ENCODE results near the gene MORN1. TPM values are rescaled to one million over a fixed set of nuclear protein-coding genes. Genes with fewer than 3 reads are reported as not detected.
A peak's percentile ranks its signal among the peaks of the same experiment; 100 is the strongest.
"Not testable (repeated sequence)": the region's sequence is repeated elsewhere in the genome, so short reads cannot be mapped to it uniquely, and the experiment has no call there.

The MORN1 gene
- polyA plus RNA-seq, 2 donors, result 3.0 to 5.8 TPM

DNA sequence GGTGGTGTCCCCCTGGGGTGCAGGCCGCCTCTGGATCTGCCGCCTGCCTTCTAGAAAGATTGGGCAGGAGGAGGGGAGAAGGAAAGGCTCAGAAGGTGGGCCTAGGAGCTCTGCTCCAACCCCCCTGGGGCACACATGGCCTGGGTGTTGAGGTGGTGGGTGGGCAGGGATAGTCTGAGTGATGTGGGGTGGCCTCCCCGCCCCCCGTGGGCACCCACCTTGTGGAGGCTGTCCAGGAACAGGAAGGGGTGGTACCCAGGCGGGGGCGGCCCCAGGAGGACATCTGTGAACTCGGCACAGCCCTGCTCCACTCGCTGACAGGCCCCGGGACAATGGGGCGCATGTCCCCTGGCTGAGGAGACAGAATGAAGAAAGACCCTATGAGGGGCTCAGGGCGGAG, 54.9 kb downstream of the MORN1 start:
- Histone ChIP-seq H3K9me3 (ENCODE audit: control insufficient read depth in 2 of 2, insufficient read depth in 1 of 2, low read depth in 1 of 2, low read length in 1 of 2) (no peaks in the 10 kb centered on the region), H3K4me1 (ENCODE audit: control insufficient read depth in 2 of 2, insufficient read depth in 2 of 2, low read length in 1 of 2) (peaks cover 0 to 15% of the 10 kb centered on the region in 2 donors), H3K27me3 (ENCODE audit: control insufficient read depth in 1 of 2, insufficient read depth in 2 of 2, low read length in 2 of 2) (no peaks in the 10 kb centered on the region), H3K4me3 (ENCODE audit: low read depth in 1 of 2, low read length in 2 of 2) (no peak overlapping the region), H3K36me3 (ENCODE audit: control insufficient read depth in 2 of 2, insufficient read depth in 2 of 2, low read length in 1 of 2) (no peaks in the 10 kb centered on the region), H3K27ac (ENCODE audit: low read depth in 2 of 2, low read length in 1 of 2) (no peak overlapping the region)
- WGBS, 2 donors, result 71 to 79% methylated on average over 11 of the region's 11 CpGs

DNA sequence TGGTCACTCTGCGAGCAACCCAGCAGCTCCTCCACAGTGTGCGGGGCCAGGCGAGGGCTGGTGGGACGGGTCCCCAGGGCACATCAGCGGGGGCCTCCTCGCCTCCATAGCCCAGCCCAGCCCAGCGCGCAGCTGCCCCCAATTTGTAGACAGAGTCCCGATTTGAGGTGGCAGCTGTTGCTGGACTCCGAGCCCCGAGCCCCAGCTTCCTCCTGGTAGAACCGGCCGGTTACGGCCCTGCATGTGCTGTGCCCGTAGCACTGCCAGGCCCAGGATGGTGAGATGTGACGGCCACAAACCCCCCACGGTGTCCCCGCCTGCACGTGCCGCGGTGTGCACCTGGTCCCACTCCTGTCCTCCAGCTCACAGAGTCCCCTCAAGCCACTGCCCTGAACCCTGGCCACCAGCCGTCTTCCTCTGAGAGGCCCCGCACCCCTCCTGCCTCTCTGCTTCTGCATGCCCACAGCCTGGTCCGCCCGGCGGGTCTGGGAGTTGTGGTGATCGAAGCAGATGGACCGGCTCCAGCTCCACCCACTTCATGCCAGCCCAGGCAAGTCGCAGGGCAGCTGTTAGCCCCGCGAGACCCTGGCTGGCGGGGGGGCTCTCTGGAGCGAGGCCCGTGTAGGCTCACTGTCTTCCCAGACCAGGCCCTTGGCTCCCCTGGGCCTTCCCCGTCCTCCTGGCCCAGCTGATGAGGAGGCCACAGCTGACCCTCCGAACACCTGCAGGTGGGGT, 55.5 kb downstream of the MORN1 start:
- Histone ChIP-seq H3K27ac (ENCODE audit: low read depth in 2 of 2, low read length in 1 of 2) (no peak overlapping the region), H3K4me3 (ENCODE audit: low read depth in 1 of 2, low read length in 2 of 2) (no peak overlapping the region), H3K27me3 (ENCODE audit: control insufficient read depth in 1 of 2, insufficient read depth in 2 of 2, low read length in 2 of 2) (no peaks in the 10 kb centered on the region), H3K36me3 (ENCODE audit: control insufficient read depth in 2 of 2, insufficient read depth in 2 of 2, low read length in 1 of 2) (no peaks in the 10 kb centered on the region), H3K9me3 (ENCODE audit: control insufficient read depth in 2 of 2, insufficient read depth in 1 of 2, low read depth in 1 of 2, low read length in 1 of 2) (no peaks in the 10 kb centered on the region), H3K4me1 (ENCODE audit: control insufficient read depth in 2 of 2, insufficient read depth in 2 of 2, low read length in 1 of 2) (peaks cover 3 to 15% of the 10 kb centered on the region in 2 donors)
- WGBS, 2 donors, result 62 to 71% methylated on average over 36 of the region's 36 CpGs

DNA sequence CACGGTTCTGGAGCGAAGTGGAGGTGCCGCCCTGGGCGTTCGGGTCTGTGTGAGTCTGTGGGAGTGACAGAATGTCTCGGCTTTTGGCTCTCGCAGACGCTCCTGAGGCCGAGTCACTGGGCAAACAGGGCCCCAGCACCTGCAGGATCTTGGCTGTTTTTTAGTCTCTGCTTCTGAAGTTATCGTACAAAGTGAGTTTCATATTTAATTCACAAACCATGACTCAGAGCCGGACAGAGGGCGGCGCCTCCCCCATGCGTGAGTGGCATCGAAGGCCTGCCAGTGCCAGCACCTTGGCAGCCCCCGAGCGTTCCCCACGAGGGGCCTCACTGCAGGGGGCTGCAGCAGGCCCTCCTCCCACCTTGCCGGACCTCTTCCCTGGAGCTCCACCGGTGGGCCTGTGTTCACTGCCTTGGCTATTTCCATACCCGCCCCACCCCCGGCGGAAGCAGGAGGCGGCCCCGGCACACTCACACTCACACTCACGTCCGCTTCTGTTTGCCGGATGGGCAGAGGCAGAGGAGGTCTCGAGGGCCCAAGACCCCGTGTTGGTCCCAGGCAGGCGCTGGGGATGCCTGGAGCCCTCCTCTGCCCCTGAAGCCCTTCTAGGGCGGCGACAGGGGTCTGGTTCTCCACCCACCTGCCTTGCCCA, 56.3 kb downstream of the MORN1 start:
- Histone ChIP-seq H3K9me3 (ENCODE audit: control insufficient read depth in 2 of 2, insufficient read depth in 1 of 2, low read depth in 1 of 2, low read length in 1 of 2) (peaks cover 0 to under 1% of the 10 kb centered on the region in 2 donors), H3K27ac (ENCODE audit: low read depth in 2 of 2, low read length in 1 of 2) (peak overlapping the region in 1 of 2 donors; percentile 34), H3K27me3 (ENCODE audit: control insufficient read depth in 1 of 2, insufficient read depth in 2 of 2, low read length in 2 of 2) (peaks cover 0 to under 1% of the 10 kb centered on the region in 2 donors), H3K4me1 (ENCODE audit: control insufficient read depth in 2 of 2, insufficient read depth in 2 of 2, low read length in 1 of 2) (peaks cover 3 to 19% of the 10 kb centered on the region in 2 donors), H3K4me3 (ENCODE audit: low read depth in 1 of 2, low read length in 2 of 2) (peak overlapping the region; percentile 9 to 24), H3K36me3 (ENCODE audit: control insufficient read depth in 2 of 2, insufficient read depth in 2 of 2, low read length in 1 of 2) (no peaks in the 10 kb centered on the region)
- 53 to 61% methylated on average over 33 of the region's 33 CpGs for WGBS, 2 donors

DNA sequence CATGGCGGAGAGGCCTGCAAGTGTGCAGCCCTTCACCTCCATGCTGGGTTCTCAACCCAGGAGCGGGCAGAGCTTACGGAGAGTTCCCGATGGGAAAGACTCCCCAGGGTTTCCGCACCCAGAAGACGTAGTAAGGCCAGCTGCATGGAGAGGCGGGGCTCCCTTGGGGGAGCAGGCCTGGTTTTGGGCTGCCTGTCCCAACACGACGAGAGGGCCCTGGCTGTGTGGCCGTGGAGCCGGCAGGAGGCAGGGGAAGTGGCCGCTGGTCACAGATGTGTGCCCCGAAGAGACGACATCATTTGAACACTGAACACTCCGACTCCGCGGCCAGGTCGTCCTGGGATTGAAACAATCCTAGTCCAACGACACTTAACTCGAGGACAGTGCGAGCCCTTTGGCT, 57.0 kb downstream of the MORN1 start:
- Histone ChIP-seq H3K9me3 (ENCODE audit: control insufficient read depth in 2 of 2, insufficient read depth in 1 of 2, low read depth in 1 of 2, low read length in 1 of 2) (peaks cover 0 to 2% of the 10 kb centered on the region in 2 donors), H3K36me3 (ENCODE audit: control insufficient read depth in 2 of 2, insufficient read depth in 2 of 2, low read length in 1 of 2) (no peaks in the 10 kb centered on the region), H3K4me3 (ENCODE audit: low read depth in 1 of 2, low read length in 2 of 2) (peak overlapping the region in 1 of 2 donors; percentile 9), H3K4me1 (ENCODE audit: control insufficient read depth in 2 of 2, insufficient read depth in 2 of 2, low read length in 1 of 2) (peaks cover 3 to 19% of the 10 kb centered on the region in 2 donors), H3K27me3 (ENCODE audit: control insufficient read depth in 1 of 2, insufficient read depth in 2 of 2, low read length in 2 of 2) (peaks cover 0 to 4% of the 10 kb centered on the region in 2 donors), H3K27ac (ENCODE audit: low read depth in 2 of 2, low read length in 1 of 2) (peak overlapping the region in 1 of 2 donors; percentile 34)
- 57 to 70% methylated on average over 21 of the region's 21 CpGs for WGBS, 2 donors

DNA sequence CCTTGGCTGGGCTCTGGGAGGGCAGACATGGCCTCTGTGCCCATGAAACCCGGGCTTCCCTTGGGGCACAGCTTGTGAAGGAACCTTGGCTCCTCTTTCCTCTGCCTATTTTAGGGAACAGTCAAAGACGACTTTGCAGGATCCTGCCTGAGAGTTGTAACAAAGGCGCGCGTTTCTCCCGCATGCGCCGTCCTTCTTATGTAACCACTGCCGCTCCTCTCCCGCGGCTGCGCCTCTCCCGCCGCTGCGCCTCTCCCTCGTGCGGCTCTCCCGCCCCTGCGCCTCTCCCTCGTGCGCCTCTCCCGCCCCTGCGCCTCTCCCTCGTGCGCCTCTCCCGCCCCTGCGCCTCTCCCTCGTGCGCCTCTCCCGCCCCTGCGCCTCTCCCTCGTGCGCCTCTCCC, 59.8 kb downstream of the MORN1 start:
- 90 to 92% methylated on average over 27 to 33 of the region's 33 CpGs for WGBS, 2 donors
- not testable (repeated sequence) for H3K4me3 ChIP-seq (ENCODE audit: low read depth in 1 of 2, low read length in 2 of 2); H3K9me3 ChIP-seq (ENCODE audit: control insufficient read depth in 2 of 2, insufficient read depth in 1 of 2, low read depth in 1 of 2, low read length in 1 of 2); H3K27me3 ChIP-seq (ENCODE audit: control insufficient read depth in 1 of 2, insufficient read depth in 2 of 2, low read length in 2 of 2); H3K36me3 ChIP-seq (ENCODE audit: control insufficient read depth in 2 of 2, insufficient read depth in 2 of 2, low read length in 1 of 2)
- H3K4me1 ChIP-seq (ENCODE audit: control insufficient read depth in 2 of 2, insufficient read depth in 2 of 2, low read length in 1 of 2), result peaks cover 3 to 19% of the 10 kb centered on the region in 2 donors
- peak overlapping the region in 1 of 2 donors; percentile 25 for H3K27ac ChIP-seq (ENCODE audit: low read depth in 2 of 2, low read length in 1 of 2)

DNA sequence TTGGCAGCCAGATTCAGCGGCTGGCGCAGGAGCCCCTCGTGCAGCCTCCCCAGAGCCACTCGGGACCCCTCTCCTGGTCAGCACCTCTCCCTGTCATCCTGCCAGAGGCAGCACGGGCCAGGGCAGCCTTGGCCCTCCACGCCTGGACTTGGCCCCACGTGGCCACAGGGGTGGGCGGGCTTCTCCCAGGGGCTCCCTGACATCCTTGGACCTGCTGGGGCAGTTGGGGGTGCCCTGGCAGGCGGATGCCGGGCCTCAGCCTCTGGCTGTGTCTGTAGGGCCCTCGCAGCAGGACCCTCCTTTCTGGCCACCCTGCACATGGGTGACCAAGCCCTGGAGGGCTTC, 60.2 kb downstream of the MORN1 start:
- no peaks in the 10 kb centered on the region for H3K36me3 ChIP-seq (ENCODE audit: control insufficient read depth in 2 of 2, insufficient read depth in 2 of 2, low read length in 1 of 2)
- no peak overlapping the region for H3K4me3 ChIP-seq (ENCODE audit: low read depth in 1 of 2, low read length in 2 of 2)
- peaks cover 0 to 4% of the 10 kb centered on the region in 2 donors for H3K27me3 ChIP-seq (ENCODE audit: control insufficient read depth in 1 of 2, insufficient read depth in 2 of 2, low read length in 2 of 2)
- peak overlapping the region in 1 of 2 donors; percentile 25 for H3K27ac ChIP-seq (ENCODE audit: low read depth in 2 of 2, low read length in 1 of 2)
- peaks cover 0 to 2% of the 10 kb centered on the region in 2 donors for H3K9me3 ChIP-seq (ENCODE audit: control insufficient read depth in 2 of 2, insufficient read depth in 1 of 2, low read depth in 1 of 2, low read length in 1 of 2)
- H3K4me1 ChIP-seq (ENCODE audit: control insufficient read depth in 2 of 2, insufficient read depth in 2 of 2, low read length in 1 of 2), result peaks cover 3 to 19% of the 10 kb centered on the region in 2 donors
- WGBS, 2 donors, result 56 to 58% methylated on average over 11 of the region's 11 CpGs

DNA sequence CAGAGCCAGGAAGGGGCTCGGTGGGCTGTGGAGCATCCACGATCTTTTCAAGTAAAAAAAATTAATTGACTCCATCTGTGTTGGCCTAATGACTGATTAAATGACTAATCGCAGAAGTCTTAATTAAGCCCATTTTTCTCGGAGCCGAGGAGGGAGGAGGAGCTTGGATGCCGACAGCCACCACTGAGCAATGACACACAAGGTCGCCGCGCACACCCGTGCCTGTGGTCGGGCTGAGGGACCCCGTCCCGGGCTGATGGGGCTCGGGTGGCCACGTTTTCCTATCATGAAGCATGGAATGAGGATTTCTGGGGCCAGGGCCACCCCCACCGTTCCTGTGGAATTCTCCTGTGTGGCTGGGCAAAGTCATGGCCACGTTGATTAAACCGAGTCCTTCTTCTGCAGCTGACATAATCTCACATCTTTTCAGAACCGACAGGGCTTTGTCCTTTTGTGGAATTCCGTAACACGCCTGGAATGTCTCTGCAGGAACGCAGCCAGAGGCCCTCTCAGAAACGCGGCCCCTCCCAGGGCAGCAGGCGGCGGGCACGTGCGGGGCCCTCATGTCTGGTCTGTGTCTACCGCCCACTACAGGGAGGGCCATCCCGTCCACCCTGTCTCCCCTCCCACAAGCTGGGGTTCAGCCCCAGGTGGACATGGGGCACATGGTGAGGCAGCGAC, 60.7 kb downstream of the MORN1 start:
- Histone ChIP-seq H3K4me1 (ENCODE audit: control insufficient read depth in 2 of 2, insufficient read depth in 2 of 2, low read length in 1 of 2) (peaks cover 3 to 14% of the 10 kb centered on the region in 2 donors), H3K4me3 (ENCODE audit: low read depth in 1 of 2, low read length in 2 of 2) (no peak overlapping the region), H3K27me3 (ENCODE audit: control insufficient read depth in 1 of 2, insufficient read depth in 2 of 2, low read length in 2 of 2) (peaks cover 0 to 4% of the 10 kb centered on the region in 2 donors), H3K36me3 (ENCODE audit: control insufficient read depth in 2 of 2, insufficient read depth in 2 of 2, low read length in 1 of 2) (no peaks in the 10 kb centered on the region), H3K27ac (ENCODE audit: low read depth in 2 of 2, low read length in 1 of 2) (peak overlapping the region in 1 of 2 donors; percentile 13), H3K9me3 (ENCODE audit: control insufficient read depth in 2 of 2, insufficient read depth in 1 of 2, low read depth in 1 of 2, low read length in 1 of 2) (peaks cover 0 to 2% of the 10 kb centered on the region in 2 donors)
- 40 to 43% methylated on average over 31 of the region's 31 CpGs for WGBS, 2 donors

DNA sequence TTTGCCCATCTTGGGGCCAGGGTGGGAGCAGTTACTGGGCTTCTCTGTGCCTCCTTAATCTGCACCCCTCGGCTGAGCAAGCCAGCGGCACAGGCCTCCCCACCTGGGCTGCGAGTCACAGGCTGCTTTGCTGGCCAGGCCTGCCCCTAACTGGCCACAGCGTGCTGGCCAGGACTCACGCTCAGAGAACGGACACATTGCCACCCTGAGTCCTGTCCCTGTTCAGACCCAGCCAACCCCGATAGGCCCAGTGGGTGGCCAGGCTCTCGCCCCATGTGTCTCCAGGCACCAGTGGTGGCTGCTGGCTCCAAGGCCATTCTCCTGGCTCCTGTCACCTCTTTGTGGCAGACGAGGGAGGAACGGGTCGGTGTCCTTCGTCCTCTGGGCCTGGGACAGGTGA, 61.3 kb downstream of the MORN1 start:
- no peak overlapping the region for H3K4me3 ChIP-seq (ENCODE audit: low read depth in 1 of 2, low read length in 2 of 2)
- peaks cover 3 to 11% of the 10 kb centered on the region in 2 donors for H3K4me1 ChIP-seq (ENCODE audit: control insufficient read depth in 2 of 2, insufficient read depth in 2 of 2, low read length in 1 of 2)
- WGBS, 2 donors, result 81 to 89% methylated on average over 12 of the region's 12 CpGs
- peaks cover 0 to 2% of the 10 kb centered on the region in 2 donors for H3K9me3 ChIP-seq (ENCODE audit: control insufficient read depth in 2 of 2, insufficient read depth in 1 of 2, low read depth in 1 of 2, low read length in 1 of 2)
- no peak overlapping the region for H3K27ac ChIP-seq (ENCODE audit: low read depth in 2 of 2, low read length in 1 of 2)
- no peaks in the 10 kb centered on the region for H3K36me3 ChIP-seq (ENCODE audit: control insufficient read depth in 2 of 2, insufficient read depth in 2 of 2, low read length in 1 of 2)
- H3K27me3 ChIP-seq (ENCODE audit: control insufficient read depth in 1 of 2, insufficient read depth in 2 of 2, low read length in 2 of 2), result peaks cover 0 to 4% of the 10 kb centered on the region in 2 donors

DNA sequence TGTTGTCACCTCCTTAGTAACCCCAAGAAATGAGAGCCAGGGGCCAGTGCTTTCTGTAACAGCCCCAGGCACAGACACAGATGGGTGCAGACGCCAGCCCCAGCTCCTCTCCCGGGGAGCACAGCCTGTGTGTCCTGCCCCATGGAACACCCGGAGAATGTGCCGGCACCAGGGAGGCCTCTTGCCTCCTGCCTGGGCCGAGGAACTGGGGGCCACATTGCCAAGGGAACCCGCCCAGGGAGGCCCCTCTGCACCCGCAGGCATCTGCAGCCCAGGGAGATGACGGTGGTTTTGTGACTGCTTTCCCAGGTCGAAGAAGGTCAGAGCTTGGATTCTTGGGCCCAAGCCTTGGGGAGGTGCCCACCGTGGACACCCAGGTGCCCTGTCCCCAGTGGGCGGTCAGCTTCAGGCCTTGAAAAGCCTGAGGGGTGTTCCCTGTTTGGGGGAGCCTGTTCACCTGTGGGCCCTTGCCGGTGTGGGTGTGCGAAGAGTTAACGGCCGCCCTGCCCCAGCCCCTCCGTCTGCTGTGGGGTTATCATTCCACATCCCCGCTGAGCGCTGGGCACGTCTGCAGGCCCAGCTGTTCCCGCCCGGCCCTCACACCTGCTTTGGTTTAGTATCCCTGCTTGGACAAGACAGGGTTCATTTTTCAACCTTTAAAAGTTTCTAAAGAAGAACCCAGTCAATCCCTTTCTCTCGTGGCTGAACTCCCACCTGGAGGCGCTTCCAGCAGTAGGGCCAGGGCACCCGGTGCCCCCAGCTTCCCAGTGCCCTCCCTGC, 62.5 kb downstream of the MORN1 start:
- Histone ChIP-seq H3K27me3 (ENCODE audit: control insufficient read depth in 1 of 2, insufficient read depth in 2 of 2, low read length in 2 of 2) (peaks cover 0 to 4% of the 10 kb centered on the region in 2 donors), H3K36me3 (ENCODE audit: control insufficient read depth in 2 of 2, insufficient read depth in 2 of 2, low read length in 1 of 2) (no peaks in the 10 kb centered on the region), H3K9me3 (ENCODE audit: control insufficient read depth in 2 of 2, insufficient read depth in 1 of 2, low read depth in 1 of 2, low read length in 1 of 2) (peaks cover 0 to 4% of the 10 kb centered on the region in 2 donors), H3K4me3 (ENCODE audit: low read depth in 1 of 2, low read length in 2 of 2) (no peak overlapping the region), H3K4me1 (ENCODE audit: control insufficient read depth in 2 of 2, insufficient read depth in 2 of 2, low read length in 1 of 2) (peaks cover 3 to 4% of the 10 kb centered on the region in 2 donors), H3K27ac (ENCODE audit: low read depth in 2 of 2, low read length in 1 of 2) (no peak overlapping the region)
- 86 to 87% methylated on average over 24 of the region's 24 CpGs for WGBS, 2 donors

Data from esophagus (tissue), 2 donors.